ENCODE results near the gene EEFSEC. TPM values are rescaled to one million over a fixed set of nuclear protein-coding genes. Genes with fewer than 3 reads are reported as not detected.

EEFSEC gene
- total RNA-seq, 1 donor from 2014 or later, result 16.9 TPM

DNA sequence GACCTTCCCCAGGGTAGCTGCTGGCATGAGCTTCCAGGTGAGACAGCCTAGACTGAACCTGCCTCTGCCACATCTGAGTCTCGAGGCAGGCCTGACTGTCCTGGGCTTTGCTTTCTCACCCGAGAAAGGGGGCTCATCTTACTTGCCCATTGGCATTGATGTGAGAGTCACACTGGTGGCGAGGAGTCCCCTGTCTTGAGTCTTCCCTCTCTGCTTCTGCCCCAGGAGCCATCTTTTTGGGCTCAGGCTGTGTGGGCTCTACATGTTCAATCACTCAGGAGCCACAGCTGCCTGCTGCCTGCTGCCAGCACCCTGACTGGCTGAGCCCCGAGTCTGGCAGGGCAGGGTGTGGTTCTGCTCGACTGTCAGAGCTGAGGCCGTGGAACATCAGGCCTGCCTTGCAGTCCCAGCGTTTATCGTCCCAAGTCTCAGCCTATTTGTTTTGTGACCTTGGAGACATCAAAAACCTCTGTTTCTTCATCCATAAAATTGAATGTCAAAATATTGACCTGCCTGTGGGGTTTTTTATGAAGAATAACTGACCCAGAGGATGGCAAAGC lies 180.9 kb downstream of the EEFSEC start:
- intact Hi-C loops (cut with DNase I), result no loop called here
- DNase-seq (no peak), ATAC-seq (ENCODE audit: poor library complexity) (peak; percentile 12)

DNA sequence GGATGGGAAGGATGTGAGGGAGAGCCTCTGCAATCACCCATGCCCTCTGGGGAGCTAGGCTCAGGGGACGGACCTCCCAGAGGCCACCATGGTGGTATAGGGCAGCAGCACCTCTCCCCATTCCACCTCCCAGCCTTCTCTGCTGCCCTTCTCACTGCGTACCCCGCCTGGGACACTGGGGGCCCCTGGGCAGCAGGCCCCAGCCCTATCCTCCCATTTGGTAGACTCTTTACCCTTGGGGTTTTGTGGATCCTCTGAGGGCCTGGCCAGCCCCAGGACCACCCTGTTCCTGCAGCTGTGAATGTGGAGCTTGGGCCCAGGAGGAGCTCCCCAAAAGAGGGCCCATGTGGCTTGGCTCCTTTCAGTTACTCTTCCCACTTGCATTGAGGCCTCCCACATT lies 181.5 kb downstream of the EEFSEC start:
- no peak for ATAC-seq (ENCODE audit: poor library complexity)
- intact Hi-C loops (cut with DNase I), result no loop called here
- DNase-seq, result no peak

GRCh38 chr3:128335621-128336296 lies 182.5 kb downstream of the EEFSEC start:
- DNase-seq (no peak), ATAC-seq (ENCODE audit: poor library complexity) (no peak)
- intact Hi-C loops (cut with DNase I), result no loop called here

- intact Hi-C loops (cut with DNase I), result no loop called here
- ATAC-seq (ENCODE audit: poor library complexity), result no peak
- DNase-seq, result no peak
Observed at GRCh38 chr3:128336337-128337156, 183.3 kb downstream of the EEFSEC start.

GRCh38 chr3:128337305-128337704 lies 184.0 kb downstream of the EEFSEC start:
- no peak for DNase-seq
- ATAC-seq (ENCODE audit: poor library complexity), result no peak
- intact Hi-C loops (cut with DNase I), result no loop called here

GRCh38 chr3:128338536-128339330 lies 185.5 kb downstream of the EEFSEC start:
- no peak for DNase-seq
- no peak for ATAC-seq (ENCODE audit: poor library complexity)
- intact Hi-C loops (cut with DNase I), result no loop called here

DNA sequence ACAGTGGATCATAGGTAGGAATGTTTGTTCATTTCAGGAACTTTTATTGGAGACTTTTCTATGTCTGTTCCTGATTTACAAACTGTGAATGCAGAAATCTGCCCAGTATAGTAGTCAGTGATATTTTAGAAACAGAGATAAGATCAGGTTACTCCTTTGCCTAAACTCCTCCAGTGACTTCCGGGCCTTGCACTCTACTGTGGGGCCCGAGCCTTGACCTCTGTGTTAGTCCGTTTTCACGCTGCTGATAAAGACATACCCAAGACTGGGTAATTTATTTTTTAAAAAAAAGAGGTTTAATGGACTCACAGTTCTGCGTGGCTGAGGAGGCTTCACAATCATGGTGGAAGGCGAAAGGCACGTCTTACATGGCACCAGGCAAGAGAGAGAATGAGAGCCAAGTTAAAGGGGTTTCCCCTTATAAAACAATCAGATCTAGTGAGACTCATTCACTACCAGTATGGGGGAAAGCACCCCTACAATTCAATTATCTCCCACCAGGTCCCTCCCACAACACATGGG lies 186.3 kb downstream of the EEFSEC start:
- no peak for ATAC-seq (ENCODE audit: poor library complexity)
- intact Hi-C loops (cut with DNase I), result no loop called here
- no peak for DNase-seq

GRCh38 chr3:128340198-128340903 lies 187.1 kb downstream of the EEFSEC start:
- intact Hi-C loops (cut with DNase I), result no loop called here
- DNase-seq (no peak), ATAC-seq (ENCODE audit: poor library complexity) (no peak)

GRCh38 chr3:128340904-128341555 lies 187.7 kb downstream of the EEFSEC start:
- ATAC-seq (ENCODE audit: poor library complexity) (no peak), DNase-seq (no peak)
- intact Hi-C loops (cut with DNase I), result no loop called here

DNA sequence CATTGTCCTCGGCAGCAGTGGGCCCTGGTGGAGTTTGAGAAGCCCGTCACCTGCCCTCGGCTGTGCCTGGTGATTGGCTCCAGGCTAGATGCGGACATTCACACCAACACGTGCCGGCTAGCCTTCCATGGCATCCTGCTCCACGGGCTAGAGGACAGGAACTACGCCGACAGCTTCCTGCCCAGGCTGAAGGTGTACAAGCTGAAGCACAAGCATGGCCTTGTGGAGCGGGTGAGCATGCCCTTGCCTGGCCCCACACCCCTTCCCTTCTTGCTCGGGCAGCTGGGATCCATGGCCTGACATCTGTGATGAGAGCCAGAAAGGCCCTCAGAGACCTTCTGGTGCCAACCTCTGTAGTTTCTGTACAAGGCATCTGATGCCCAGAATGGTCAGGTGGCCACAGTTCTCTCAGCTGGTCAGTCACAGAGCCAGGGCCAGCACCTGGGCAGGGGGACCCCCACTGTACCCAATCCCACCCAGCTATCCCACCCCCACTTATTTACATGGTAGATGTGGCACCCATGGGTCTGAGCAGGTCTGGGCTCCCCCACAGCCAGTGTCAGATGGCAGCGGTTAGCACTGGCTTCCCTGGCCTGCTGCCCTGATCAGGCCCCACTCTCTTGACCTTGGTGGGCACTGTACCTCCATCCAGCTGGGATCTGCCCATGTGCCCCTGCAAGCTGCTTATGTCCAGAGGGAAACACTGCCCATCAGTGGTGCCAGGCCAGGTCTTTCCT lies 188.5 kb downstream of the EEFSEC start:
- intact Hi-C loops (cut with DNase I), result no loop called here
- peak; percentile 7 for ATAC-seq (ENCODE audit: poor library complexity)
- DNase-seq, result no peak

- intact Hi-C loops (cut with DNase I), result no loop called here
- no peak for DNase-seq
- no peak for ATAC-seq (ENCODE audit: poor library complexity)
Observed at GRCh38 chr3:128342701-128343180, 189.5 kb downstream of the EEFSEC start.

DNA sequence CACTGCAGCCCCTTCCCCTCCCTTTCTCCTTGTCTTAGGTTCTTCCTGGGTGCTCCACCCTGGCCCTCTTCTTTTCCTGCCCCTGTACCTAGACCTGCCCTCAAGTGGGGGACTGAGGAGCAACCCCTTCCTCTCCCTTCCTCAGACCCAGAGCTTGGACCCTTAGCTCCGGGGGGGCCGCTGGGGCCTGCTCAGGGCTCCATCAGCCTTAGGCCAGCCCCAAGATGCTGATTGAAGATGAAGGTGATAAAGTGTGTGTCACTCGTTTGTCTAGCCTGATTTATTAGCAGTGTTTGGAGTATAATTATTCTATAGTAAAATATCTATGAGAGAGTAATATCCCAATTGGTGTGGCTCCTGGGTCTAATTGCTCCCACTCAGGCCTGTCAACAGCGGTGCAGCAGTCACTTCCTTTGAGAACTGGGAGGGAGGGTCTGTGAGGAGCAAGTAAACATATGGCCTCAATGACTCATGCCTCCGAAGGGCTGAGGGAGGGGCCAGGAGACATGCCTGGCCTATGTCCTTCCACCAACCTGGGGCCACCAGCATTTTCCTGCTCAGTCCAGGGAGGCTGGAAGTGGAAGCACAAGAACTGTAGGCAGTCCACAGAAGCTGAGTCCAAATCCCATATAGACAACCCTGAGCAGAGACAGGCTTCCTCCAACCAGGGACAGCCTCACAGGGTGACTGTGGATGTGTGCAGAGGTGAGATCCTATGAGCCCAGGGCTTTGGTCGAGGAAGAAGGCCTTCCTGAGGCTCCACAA lies 190.2 kb downstream of the EEFSEC start:
- DNase-seq (no peak), ATAC-seq (ENCODE audit: poor library complexity) (peak; percentile 25)
- intact Hi-C loops (cut with DNase I), result no loop called here

- intact Hi-C loops (cut with DNase I), result no loop called here
- ATAC-seq (ENCODE audit: poor library complexity) (no peak), DNase-seq (no peak)
Observed at GRCh38 chr3:128344052-128344735, 190.9 kb downstream of the EEFSEC start.

- no peak for DNase-seq
- no peak for ATAC-seq (ENCODE audit: poor library complexity)
- intact Hi-C loops (cut with DNase I), result no loop called here
Observed at GRCh38 chr3:128345196-128345595, 191.9 kb downstream of the EEFSEC start.

DNA sequence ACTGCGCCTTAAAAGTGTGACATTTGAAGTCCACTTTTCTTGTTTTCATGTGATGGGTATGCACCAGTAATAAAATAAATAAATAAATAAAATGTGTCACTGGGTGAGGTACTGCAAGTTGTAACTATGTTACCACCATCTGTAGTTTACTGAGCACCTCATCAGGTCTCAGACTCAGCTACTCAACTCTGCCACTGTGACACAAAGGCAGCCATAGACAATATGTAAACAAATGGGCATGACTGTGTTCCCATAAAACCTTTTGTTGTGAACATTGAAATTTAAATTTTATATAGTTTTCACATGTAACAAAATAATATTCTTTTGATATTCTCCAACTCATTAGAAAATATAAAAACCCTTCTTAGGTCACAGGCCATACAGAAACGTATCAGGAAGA lies 193.3 kb downstream of the EEFSEC start:
- no peak for ATAC-seq (ENCODE audit: poor library complexity)
- intact Hi-C loops (cut with DNase I), result no loop called here

DNA sequence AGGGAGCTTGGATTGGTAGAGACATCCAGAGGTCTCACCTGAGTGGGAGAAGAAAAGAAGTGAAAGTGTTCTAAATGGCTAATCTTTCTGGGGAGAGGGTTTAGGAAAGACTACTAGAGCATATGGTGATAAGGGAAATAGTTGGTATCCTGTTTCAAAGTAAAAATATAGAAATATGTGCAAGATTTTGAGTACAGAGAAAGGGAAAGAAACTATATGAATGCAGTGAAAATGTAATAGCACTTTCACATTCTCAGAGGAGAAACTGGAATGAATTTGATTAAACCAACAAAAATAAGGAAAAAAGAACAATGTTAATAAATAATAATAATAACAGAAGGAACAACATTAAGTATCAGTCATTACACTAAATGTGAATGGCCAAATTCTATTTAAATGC lies 194.0 kb downstream of the EEFSEC start:
- intact Hi-C loops (cut with DNase I), result no loop called here
- DNase-seq, result no peak
- no peak for ATAC-seq (ENCODE audit: poor library complexity)

More for the DNA sequence above, 193.3 kb downstream of the EEFSEC start:
- DNase-seq, result no peak
